Mesendoderm (in vitro differentiated cells): ENCODE results near the gene ZFPM1.

ENCODE experiments used
- DNase-seq: peaks from one replicate; pipeline ENCODE4 v3.0.0; 2013
- H2AK5ac ChIP-seq: 2 replicates; pipeline ENCODE4 v1.6.1; 2013; ENCODE audit warnings: low read length, inconsistent platforms
- H2BK120ac ChIP-seq: 2 replicates; pipeline ENCODE4 v1.6.1; 2013; ENCODE audit warnings: low read depth, mild to moderate bottlenecking, low read length, moderate library complexity, mixed read lengths
- H2BK15ac ChIP-seq: replicated peaks from 2 replicates; pipeline ENCODE4 v1.6.1; 2013; ENCODE audit warnings: low read depth, mild to moderate bottlenecking, moderate library complexity
- H2BK5ac ChIP-seq: 2 replicates; pipeline ENCODE4 v1.6.1; 2013; ENCODE audit warnings: low read length, inconsistent platforms
- H3K18ac ChIP-seq: 2 replicates; pipeline ENCODE4 v1.6.1; 2013; ENCODE audit warnings: mild to moderate bottlenecking, low read length, mixed read lengths
- H3K23ac ChIP-seq: one replicate; pipeline ENCODE4 v1.6.1; 2013; ENCODE audit warnings: low read length
- H3K27ac ChIP-seq: 2 replicates; pipeline ENCODE4 v1.5.1; 2013; ENCODE audit warnings: low read depth, mild to moderate bottlenecking, inconsistent platforms, low read length, moderate library complexity
- H3K27me3 ChIP-seq: 2 replicates; pipeline ENCODE4 v1.6.1; 2013; ENCODE audit warnings: low read length, control low read depth, mild to moderate bottlenecking, inconsistent platforms; ENCODE audit not compliant: insufficient read depth, poor library complexity
- H3K36me3 ChIP-seq: 2 replicates; pipeline ENCODE4 v1.6.1; 2013; ENCODE audit warnings: low read length, inconsistent platforms; ENCODE audit not compliant: control insufficient read depth, insufficient read depth
- H3K4ac ChIP-seq: one replicate; pipeline ENCODE4 v1.6.1; 2013; ENCODE audit warnings: low read depth, mild to moderate bottlenecking, low read length, moderate library complexity
- H3K4me1 ChIP-seq: 2 replicates; pipeline ENCODE4 v1.6.1; 2013; ENCODE audit warnings: low read depth, low read length, inconsistent platforms; ENCODE audit not compliant: control insufficient read depth
- H3K4me2 ChIP-seq: 2 replicates; pipeline ENCODE4 v1.6.1; 2013; ENCODE audit warnings: low read length
- H3K4me3 ChIP-seq: 2 replicates; pipeline ENCODE4 v1.5.1; 2013; ENCODE audit warnings: mild to moderate bottlenecking, low read length
- H3K56ac ChIP-seq: one replicate; pipeline ENCODE4 v1.6.1; 2013; ENCODE audit warnings: low read length
- H3K79me1 ChIP-seq: 2 replicates; pipeline ENCODE4 v1.6.1; 2013; ENCODE audit warnings: low read length, inconsistent platforms
- H3K79me2 ChIP-seq: 2 replicates; pipeline ENCODE4 v1.6.1; 2013; ENCODE audit warnings: mild to moderate bottlenecking, low read length; ENCODE audit not compliant: control insufficient read depth, insufficient read depth
- H3K9ac ChIP-seq: 2 replicates; pipeline ENCODE4 v1.6.1; 2013; ENCODE audit warnings: low read length, inconsistent platforms
- H4K5ac ChIP-seq: one replicate; pipeline ENCODE4 v1.6.1; 2013; ENCODE audit warnings: low read length
- H4K8ac ChIP-seq: one replicate; pipeline ENCODE4 v1.6.1; 2013; ENCODE audit warnings: low read depth, mild to moderate bottlenecking, control low read depth, low read length, moderate library complexity
- WGBS: extraction: QIAGEN DNeasy Blood & Tissue Kit; methylation state at CpG from one replicate; pipeline ENCODE4 v1.1.7; 2013; ENCODE audit warnings: low lambda C conversion rate, missing lambda C conversion rate; ENCODE audit not compliant: insufficient coverage; ENCODE audit errors: extremely low coverage; 5-methylcytosine and 5-hydroxymethylcytosine counted together

Gene ZFPM1

DNA sequence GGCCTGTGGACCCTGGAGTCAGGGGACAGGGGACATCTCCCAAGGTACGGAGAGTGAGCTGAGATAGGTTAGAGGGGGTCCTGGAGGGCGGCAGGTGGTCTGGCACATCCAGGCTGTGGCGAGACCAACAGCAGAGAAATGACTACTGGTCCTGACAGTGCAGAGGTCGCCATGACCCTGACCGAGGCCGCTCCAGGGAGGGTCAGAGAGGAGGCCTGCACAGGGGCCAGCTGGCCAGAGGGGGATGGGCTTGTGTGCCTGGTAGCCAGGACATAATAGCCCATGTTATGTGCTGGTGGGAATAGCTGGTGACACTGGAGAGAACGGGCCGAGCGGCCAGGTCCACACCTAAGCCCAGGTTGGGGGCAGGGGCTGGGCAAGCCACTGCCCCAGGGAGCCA lies 76.5 kb downstream of the ZFPM1 start:
- H3K4me3 ChIP-seq: no peak overlapping the region
- no peaks in the 10 kb centered on the region for H3K79me1 ChIP-seq
- no peak overlapping the region for H3K4me2 ChIP-seq
- no peak overlapping the region for H2BK120ac ChIP-seq
- H4K8ac ChIP-seq: no peak overlapping the region
- no peak overlapping the region for H2BK15ac ChIP-seq
- WGBS: no CpG with 5 or more reads among the region's 9 CpGs
- no peak overlapping the region for H3K27ac ChIP-seq
- no peaks in the 10 kb centered on the region for H3K79me2 ChIP-seq
- no peak overlapping the region for H3K56ac ChIP-seq
- H3K4me1 ChIP-seq: no peaks in the 10 kb centered on the region
- H3K27me3 ChIP-seq: no peaks in the 10 kb centered on the region
- H4K5ac ChIP-seq: no peak overlapping the region
- no peak overlapping the region for H2BK5ac ChIP-seq
- no peak overlapping the region for H3K23ac ChIP-seq
- no peak overlapping the region for H3K18ac ChIP-seq
- H2AK5ac ChIP-seq: no peak overlapping the region
- no peak for DNase-seq
- no peaks in the 10 kb centered on the region for H3K36me3 ChIP-seq
- H3K9ac ChIP-seq: no peak overlapping the region
- no peak overlapping the region for H3K4ac ChIP-seq

DNA sequence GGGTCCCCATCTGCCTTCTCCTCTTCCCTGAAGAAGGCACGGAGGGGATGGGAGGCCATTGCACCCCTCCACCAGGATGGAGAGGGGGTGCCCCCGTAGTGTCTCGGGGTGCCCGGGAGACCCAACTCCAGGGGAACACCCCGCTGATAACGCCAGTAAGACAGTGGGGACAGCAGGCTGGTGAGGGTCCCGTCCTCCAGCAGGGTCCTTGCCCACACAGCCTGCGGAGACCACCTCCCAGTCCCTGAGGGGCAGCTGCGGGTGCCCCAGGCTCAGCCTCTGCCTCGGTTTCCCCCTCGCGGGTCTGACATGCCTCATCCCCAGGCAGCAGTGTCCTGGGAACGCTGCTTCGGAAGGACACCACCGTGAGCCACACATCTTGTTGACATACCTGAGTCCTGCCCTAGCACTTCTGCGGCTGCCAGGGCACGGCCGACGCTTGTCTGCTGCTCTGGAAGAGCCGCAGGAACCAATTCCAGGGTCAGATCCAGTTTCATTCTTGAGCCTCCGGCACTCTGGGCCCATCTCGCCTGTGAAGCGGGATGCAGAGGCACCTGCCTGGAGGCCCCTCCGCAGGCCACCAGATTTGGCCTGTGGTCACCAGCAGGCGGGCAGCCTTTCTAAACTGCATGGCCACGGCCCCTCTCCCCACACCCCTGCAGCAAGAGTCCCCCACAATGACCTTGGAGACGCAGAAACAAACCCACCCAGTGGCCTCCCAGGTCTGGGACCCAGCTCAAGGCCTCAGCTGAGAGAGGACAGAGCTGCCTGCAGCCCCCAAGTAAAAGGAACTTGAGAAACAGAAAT lies 77.2 kb downstream of the ZFPM1 start:
- H2BK5ac ChIP-seq: no peak overlapping the region
- H3K27me3 ChIP-seq: no peaks in the 10 kb centered on the region
- H3K27ac ChIP-seq: no peak overlapping the region
- DNase-seq: no peak
- no peak overlapping the region for H3K18ac ChIP-seq
- H3K4ac ChIP-seq: no peak overlapping the region
- H2AK5ac ChIP-seq: no peak overlapping the region
- no peak overlapping the region for H3K23ac ChIP-seq
- no peak overlapping the region for H3K4me3 ChIP-seq
- no peaks in the 10 kb centered on the region for H3K79me2 ChIP-seq
- H2BK120ac ChIP-seq: no peak overlapping the region
- no peak overlapping the region for H4K5ac ChIP-seq
- peaks cover 2% of the 10 kb centered on the region for H3K4me1 ChIP-seq
- no peak overlapping the region for H3K4me2 ChIP-seq
- no peak overlapping the region for H4K8ac ChIP-seq
- no peak overlapping the region for H3K56ac ChIP-seq
- no peak overlapping the region for H3K9ac ChIP-seq
- H3K79me1 ChIP-seq: peaks cover 3% of the 10 kb centered on the region
- WGBS: no CpG with 5 or more reads among the region's 27 CpGs
- H2BK15ac ChIP-seq: no peak overlapping the region
- no peaks in the 10 kb centered on the region for H3K36me3 ChIP-seq

DNA sequence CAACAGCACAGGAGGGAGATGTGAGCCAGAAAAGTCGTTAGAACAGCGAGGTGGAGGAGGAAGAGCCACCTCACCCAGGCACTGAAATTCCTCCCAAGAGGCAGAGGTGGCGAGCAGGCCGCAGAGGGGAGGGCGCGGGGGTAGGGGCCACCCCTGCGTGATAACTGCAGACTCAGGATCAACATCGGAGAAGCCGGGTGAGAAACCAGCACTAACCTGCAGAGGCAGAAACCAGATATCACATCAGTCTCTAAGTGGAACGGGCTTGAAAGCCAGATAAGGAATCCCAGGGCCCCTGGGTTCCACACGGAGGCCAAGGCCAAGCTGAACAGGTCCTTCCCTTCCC lies 77.8 kb downstream of the ZFPM1 start:
- peak; percentile 50 for DNase-seq
- H3K56ac ChIP-seq: no peak overlapping the region
- H3K4me1 ChIP-seq: peaks cover 2% of the 10 kb centered on the region
- no peak overlapping the region for H3K4me2 ChIP-seq
- H3K36me3 ChIP-seq: no peaks in the 10 kb centered on the region
- H3K4ac ChIP-seq: no peak overlapping the region
- no peak overlapping the region for H2AK5ac ChIP-seq
- no CpG with 5 or more reads among the region's 11 CpGs for WGBS
- H3K9ac ChIP-seq: no peak overlapping the region
- no peak overlapping the region for H2BK15ac ChIP-seq
- H3K27me3 ChIP-seq: no peaks in the 10 kb centered on the region
- H3K23ac ChIP-seq: no peak overlapping the region
- H3K79me1 ChIP-seq: peaks cover 4% of the 10 kb centered on the region
- H4K5ac ChIP-seq: no peak overlapping the region
- H2BK120ac ChIP-seq: no peak overlapping the region
- no peak overlapping the region for H2BK5ac ChIP-seq
- no peaks in the 10 kb centered on the region for H3K79me2 ChIP-seq
- no peak overlapping the region for H4K8ac ChIP-seq
- H3K4me3 ChIP-seq: no peak overlapping the region
- H3K27ac ChIP-seq: no peak overlapping the region
- no peak overlapping the region for H3K18ac ChIP-seq

DNA sequence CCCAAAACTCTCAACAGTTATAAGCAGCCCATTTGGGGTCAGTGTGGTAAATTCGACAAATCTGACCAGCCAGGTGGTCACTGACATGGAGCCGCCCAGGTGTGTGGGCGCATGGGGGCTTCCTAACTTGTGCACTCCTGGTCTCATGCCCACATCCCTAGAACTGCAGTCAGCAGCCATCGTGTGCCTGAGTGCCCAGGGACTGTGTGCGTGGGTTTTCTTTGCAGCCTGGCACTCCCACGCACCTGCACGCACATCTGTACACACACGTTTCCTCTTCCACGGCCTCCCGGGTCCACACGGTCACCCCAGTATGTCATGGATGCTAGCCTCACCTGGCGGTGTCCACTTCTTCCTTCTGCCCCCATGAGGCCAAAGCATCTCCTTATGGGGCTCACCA lies 78.3 kb downstream of the ZFPM1 start:
- Histone ChIP-seq H3K23ac (no peak overlapping the region), H3K56ac (no peak overlapping the region), H3K4me2 (no peak overlapping the region), H3K27ac (no peak overlapping the region), H3K79me1 (peaks cover 4% of the 10 kb centered on the region), H3K79me2 (no peaks in the 10 kb centered on the region), H2AK5ac (no peak overlapping the region), H3K27me3 (no peaks in the 10 kb centered on the region), H2BK5ac (no peak overlapping the region), H3K36me3 (no peaks in the 10 kb centered on the region), H4K8ac (no peak overlapping the region), H2BK15ac (no peak overlapping the region), H2BK120ac (no peak overlapping the region), H3K18ac (no peak overlapping the region), H3K4me1 (peaks cover 2% of the 10 kb centered on the region), H4K5ac (no peak overlapping the region), H3K4ac (no peak overlapping the region), H3K4me3 (no peak overlapping the region), H3K9ac (no peak overlapping the region)
- WGBS: no CpG with 5 or more reads among the region's 12 CpGs
- DNase-seq: no peak

DNA sequence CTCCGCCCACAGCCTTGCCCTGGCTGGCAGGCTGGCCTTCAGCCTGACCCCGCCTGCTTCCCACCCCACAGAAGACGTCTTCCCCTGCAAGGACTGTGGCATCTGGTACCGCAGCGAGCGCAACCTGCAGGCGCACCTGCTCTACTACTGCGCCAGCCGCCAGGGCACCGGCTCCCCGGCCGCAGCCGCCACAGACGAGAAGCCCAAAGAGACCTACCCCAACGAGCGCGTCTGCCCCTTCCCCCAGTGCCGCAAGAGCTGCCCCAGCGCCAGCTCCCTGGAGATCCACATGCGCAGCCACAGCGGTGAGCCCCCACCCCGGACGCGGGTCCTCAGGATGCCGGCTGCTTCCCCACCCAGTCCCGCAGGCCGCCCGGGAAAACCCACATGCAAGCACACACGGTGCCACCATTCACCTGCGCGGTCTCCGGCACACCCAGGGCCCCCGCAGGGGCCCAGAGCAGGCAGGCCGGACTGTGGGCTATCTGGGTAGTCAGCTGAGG lies 78.9 kb downstream of the ZFPM1 start:
- peaks cover 4% of the 10 kb centered on the region for H3K79me1 ChIP-seq
- H3K36me3 ChIP-seq: no peaks in the 10 kb centered on the region
- H3K79me2 ChIP-seq: no peaks in the 10 kb centered on the region
- H2BK120ac ChIP-seq: no peak overlapping the region
- H4K8ac ChIP-seq: no peak overlapping the region
- no peak overlapping the region for H3K18ac ChIP-seq
- no peak overlapping the region for H4K5ac ChIP-seq
- no peak overlapping the region for H3K27ac ChIP-seq
- no peak overlapping the region for H2AK5ac ChIP-seq
- no peak overlapping the region for H3K56ac ChIP-seq
- no peak for DNase-seq
- H3K4me1 ChIP-seq: peaks cover 2% of the 10 kb centered on the region
- no peak overlapping the region for H2BK15ac ChIP-seq
- H3K27me3 ChIP-seq: no peaks in the 10 kb centered on the region
- no peak overlapping the region for H2BK5ac ChIP-seq
- WGBS: no CpG with 5 or more reads among the region's 34 CpGs
- no peak overlapping the region for H3K23ac ChIP-seq
- H3K4me3 ChIP-seq: no peak overlapping the region
- no peak overlapping the region for H3K4me2 ChIP-seq
- no peak overlapping the region for H3K9ac ChIP-seq
- no peak overlapping the region for H3K4ac ChIP-seq
